ENCODE measurements around the gene SON. TPM values are rescaled to one million over a fixed set of nuclear protein-coding genes. Genes with fewer than 3 reads are reported as not detected.

The SON gene
- total and polyA plus RNA-seq, 2 of the 13 experiments (the other 11 are each of a cell fraction or from before 2014, with no cell fraction given), result 61.3 to 78.3 TPM

DNA sequence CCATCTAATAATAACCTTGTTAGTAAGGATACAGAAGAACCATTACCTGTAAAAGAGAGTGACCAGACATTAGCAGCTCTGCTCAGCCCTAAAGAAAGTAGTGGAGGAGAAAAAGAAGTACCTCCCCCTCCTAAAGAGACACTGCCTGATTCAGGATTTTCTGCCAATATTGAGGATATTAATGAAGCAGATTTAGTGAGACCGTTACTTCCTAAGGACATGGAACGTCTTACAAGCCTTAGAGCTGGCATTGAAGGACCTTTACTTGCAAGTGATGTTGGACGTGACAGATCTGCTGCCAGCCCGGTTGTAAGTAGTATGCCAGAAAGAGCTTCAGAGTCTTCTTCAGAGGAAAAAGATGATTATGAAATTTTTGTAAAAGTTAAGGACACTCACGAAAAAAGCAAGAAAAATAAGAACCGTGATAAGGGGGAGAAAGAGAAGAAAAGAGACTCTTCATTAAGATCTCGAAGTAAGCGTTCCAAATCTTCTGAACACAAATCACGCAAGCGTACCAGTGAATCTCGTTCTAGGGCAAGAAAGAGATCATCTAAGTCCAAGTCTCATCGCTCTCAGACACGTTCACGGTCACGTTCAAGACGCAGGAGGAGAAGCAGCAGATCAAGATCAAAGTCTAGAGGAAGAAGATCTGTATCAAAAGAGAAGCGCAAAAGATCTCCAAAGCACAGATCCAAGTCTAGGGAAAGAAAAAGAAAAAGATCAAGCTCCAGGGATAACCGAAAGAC is 11.6 kb downstream of the SON start:
- CTCF ChIA-PET (ENCODE audit: low intra/inter-chr PET ratio, low total read pairs), result no interaction called here
- 0 out of 2 replicates have a peak, but pooled peaks have one; percentile 14 for TF ChIP-seq ZC3H13 (CRISPR knock-in tag; IDR thresholded peaks at IDR 0.05)
- TF ChIP-seq POLR2A (IDR thresholded peaks at IDR 0.05; ENCODE audit: insufficient read depth in 1 of 2, low read depth in 2 of 2, low read length in 2 of 2), result 0 out of 4 replicates have a peak, but pooled peaks of 1 of the 2 experiments have one; percentile 33
- no peak for TF ChIP-seq ZNF713 (CRISPR knock-in tag; IDR thresholded peaks at IDR 0.05)
- no peak for TF ChIP-seq SMARCE1 (IDR thresholded peaks at IDR 0.05; ENCODE audit: borderline replicate concordance)
- peak; percentile 84; the same call in 1 of the 2 replicates for TF ChIP-seq SSRP1 (CRISPR knock-in tag; IDR thresholded peaks at IDR 0.05)
- no peak for TF ChIP-seq SRF (IDR thresholded peaks at IDR 0.05; ENCODE audit: low read depth, low read length)
- TF ChIP-seq, protein P1, sequence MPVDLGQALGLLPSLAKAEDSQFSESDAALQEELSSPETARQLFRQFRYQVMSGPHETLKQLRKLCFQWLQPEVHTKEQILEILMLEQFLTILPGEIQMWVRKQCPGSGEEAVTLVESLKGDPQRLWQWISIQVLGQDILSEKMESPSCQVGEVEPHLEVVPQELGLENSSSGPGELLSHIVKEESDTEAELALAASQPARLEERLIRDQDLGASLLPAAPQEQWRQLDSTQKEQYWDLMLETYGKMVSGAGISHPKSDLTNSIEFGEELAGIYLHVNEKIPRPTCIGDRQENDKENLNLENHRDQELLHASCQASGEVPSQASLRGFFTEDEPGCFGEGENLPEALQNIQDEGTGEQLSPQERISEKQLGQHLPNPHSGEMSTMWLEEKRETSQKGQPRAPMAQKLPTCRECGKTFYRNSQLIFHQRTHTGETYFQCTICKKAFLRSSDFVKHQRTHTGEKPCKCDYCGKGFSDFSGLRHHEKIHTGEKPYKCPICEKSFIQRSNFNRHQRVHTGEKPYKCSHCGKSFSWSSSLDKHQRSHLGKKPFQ (CRISPR knock-in tag; IDR thresholded peaks at IDR 0.05; ENCODE audit: insufficient replicate concordance), result no peak
- no peak for TF ChIP-seq HNRNPL (IDR thresholded peaks at IDR 0.05; ENCODE audit: low read depth, low read length)
- no peak for TF ChIP-seq AGO2 (optimal IDR thresholded peaks at IDR 0.05; ENCODE audit: low read depth, low read length)

More for the DNA sequence above, 11.6 kb downstream of the SON start:
- no peak overlapping the region for H3K4me3 ChIP-seq (replicated peaks in 1 of 3; ENCODE audit: insufficient read depth in 1 of 3, low read depth in 2 of 3, low read length in 3 of 3)
- H3K79me2 ChIP-seq (ENCODE audit: insufficient read depth, low read length), result peaks cover 82% of the 10 kb centered on the region
- peaks cover 69% of the 10 kb centered on the region for H4K20me1 ChIP-seq (ENCODE audit: insufficient read depth, low read length)
- no peak overlapping the region for H3K27ac ChIP-seq (ENCODE audit: extremely low read length, insufficient read depth, low read length)
- intact Hi-C loops (cut with micrococcal nuclease; ENCODE audit: unreplicated experiment) (no loop called here), in situ Hi-C loops (cut with HindIII; ENCODE audit: extremely low pct_ligation_motif_present, low pct_unique_long_range_greater_than_20kb) (no loop called here)
- WGBS (ENCODE audit: low lambda C conversion rate), result 96% methylated on average over 18 of the region's 18 CpGs
- H3K36me3 ChIP-seq (replicated peaks in 1 of 2; ENCODE audit: control insufficient read depth in 1 of 2, insufficient read depth in 2 of 2, low read length in 2 of 2), result peaks cover 39 to 95% of the 10 kb centered on the region in 2 experiments
- TSS peak; percentile 18 for BruUV-seq (replicated peaks)
- H3K9ac ChIP-seq (ENCODE audit: insufficient read depth, low read depth, low read length), result no peak overlapping the region
- no peak overlapping the region for H2AFZ ChIP-seq (ENCODE audit: low read length)
- H3K9me3 ChIP-seq (ENCODE audit: low read length), result no peaks in the 10 kb centered on the region
- ATAC-seq (no peak), FAIRE-seq (no peak), DNase-seq (ENCODE audit: low spot score) (no peak)
- H3K4me1 ChIP-seq (ENCODE audit: insufficient read depth, low read length), result peaks cover 11% of the 10 kb centered on the region; the same call in 1 of the 2 replicates
- no peaks in the 10 kb centered on the region for H3K27me3 ChIP-seq (ENCODE audit: control insufficient read depth in 1 of 2, insufficient read depth in 2 of 2, low read length in 2 of 2)
- POLR2A ChIA-PET, result interaction anchor here (0.9 to 1.5 kb wide), 2 partner anchors 11 to 74 kb away, joined by 4 to 5 read pairs; partner anchors contain the start of genes SON and TMEM50B
- H3K4me2 ChIP-seq (ENCODE audit: low read depth, low read length), result no peak overlapping the region

Data from HepG2 (cell line).